GM12891 (cell line): Measurements from ENCODE around the gene DHX35.

Experiments used
- PAX5 ChIP-seq: IDR thresholded peaks from 2 replicates; pipeline ENCODE4 v1.6.1; 2011; ENCODE audit warnings: low read length, moderate library complexity, mild to moderate bottlenecking; ENCODE audit not compliant: insufficient read depth, severe bottlenecking
- POLR2A ChIP-seq: IDR thresholded peaks from 2 replicates; pipeline ENCODE4 v1.6.1; 2011; ENCODE audit warnings: low read depth, low read length, control low read depth
- POLR2AphosphoS5 ChIP-seq: IDR thresholded peaks from 2 replicates; pipeline ENCODE4 v1.6.1; 2011; ENCODE audit warnings: low read depth, low read length, control low read depth

GRCh38 chr20:39019805-39020325 is 57.7 kb downstream of the DHX35 start:
- TF ChIP-seq POLR2A (no peak), POLR2AphosphoS5 (no peak), PAX5 (no peak)
